Adipose tissue (tissue), 3 donors: ENCODE data around the gene RAB11FIP5. TPM values are rescaled to one million over a fixed set of nuclear protein-coding genes. Genes with fewer than 3 reads are reported as not detected.
"Not testable (repeated sequence)": the region's sequence is repeated elsewhere in the genome, so short reads cannot be mapped to it uniquely, and the experiment has no call there.

Experiments used
- H3K27ac ChIP-seq: one replicate; pipeline ENCODE4 v1.5.1; 2013; ENCODE audit warnings: low read depth, low read length
- WGBS, 3 donors: extraction: QIAGEN DNeasy Blood & Tissue Kit; methylation state at CpG; one replicate each; pipeline ENCODE4 v1.1.7; 2013; 5-methylcytosine and 5-hydroxymethylcytosine counted together
- polyA plus RNA-seq, 3 donors: library from polyadenylated mRNA; stranded (reverse); fragments of 200-250 nt; gene quantifications; one replicate each; pipeline ENCODE4 v1.2.3, GENCODE V29; 2013
- donor health status: healthy with polysubstance abuse.
- donor health status: Bipolar disorder and iron deficiency.
- donor health status: healthy.

Gene RAB11FIP5
- polyA plus RNA-seq, 3 donors = 13.5 to 17.7 (median 14.3) TPM

DNA sequence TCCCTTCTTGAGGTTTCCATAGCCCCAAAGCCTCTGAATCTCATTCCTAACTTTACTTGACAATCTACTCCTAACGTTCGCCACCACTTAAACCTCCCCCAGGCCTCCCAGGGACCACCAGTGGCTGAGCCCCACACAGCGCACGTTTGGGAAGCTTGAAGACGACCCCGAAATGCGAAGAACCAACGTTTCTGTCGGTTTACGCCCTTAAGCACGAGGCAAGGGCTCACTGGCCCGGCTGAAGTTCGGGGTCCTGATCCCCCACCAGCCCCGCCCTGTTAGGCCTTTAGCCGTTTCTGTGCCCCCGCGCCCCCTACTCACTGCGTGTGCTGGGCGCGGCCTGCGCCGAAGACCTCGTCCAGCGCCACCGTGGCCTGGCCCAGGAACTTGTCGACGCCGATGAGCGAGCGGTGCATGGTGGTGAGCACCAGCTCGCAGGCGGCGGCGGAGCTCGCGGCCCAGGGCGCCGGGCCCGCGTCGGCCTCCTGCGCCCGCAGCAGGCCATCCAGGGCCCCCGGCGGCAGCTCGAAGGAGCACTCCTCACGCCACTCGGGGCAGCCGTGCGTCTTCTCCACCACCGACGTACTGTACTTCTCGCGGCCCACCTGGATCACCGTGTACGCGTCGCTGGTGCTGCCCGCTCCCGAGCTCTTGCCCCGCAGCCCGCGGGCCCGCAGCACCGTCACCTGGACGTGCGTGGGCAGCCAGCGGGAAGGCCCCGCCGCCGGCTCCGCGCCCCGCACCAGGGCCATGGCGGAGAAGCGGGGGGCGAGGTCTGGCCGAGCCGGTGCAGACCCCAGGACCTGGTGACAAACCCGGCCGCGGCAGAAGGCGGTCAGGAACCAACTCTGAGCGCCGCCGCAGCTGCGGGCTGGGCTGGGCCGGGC lies 479 bp downstream of the RAB11FIP5 start:
- peak overlapping the region; percentile 68 for H3K27ac ChIP-seq
- WGBS, 3 donors = 1 to 3% (median 2%) methylated on average over 75 to 88 of the region's 88 CpGs

DNA sequence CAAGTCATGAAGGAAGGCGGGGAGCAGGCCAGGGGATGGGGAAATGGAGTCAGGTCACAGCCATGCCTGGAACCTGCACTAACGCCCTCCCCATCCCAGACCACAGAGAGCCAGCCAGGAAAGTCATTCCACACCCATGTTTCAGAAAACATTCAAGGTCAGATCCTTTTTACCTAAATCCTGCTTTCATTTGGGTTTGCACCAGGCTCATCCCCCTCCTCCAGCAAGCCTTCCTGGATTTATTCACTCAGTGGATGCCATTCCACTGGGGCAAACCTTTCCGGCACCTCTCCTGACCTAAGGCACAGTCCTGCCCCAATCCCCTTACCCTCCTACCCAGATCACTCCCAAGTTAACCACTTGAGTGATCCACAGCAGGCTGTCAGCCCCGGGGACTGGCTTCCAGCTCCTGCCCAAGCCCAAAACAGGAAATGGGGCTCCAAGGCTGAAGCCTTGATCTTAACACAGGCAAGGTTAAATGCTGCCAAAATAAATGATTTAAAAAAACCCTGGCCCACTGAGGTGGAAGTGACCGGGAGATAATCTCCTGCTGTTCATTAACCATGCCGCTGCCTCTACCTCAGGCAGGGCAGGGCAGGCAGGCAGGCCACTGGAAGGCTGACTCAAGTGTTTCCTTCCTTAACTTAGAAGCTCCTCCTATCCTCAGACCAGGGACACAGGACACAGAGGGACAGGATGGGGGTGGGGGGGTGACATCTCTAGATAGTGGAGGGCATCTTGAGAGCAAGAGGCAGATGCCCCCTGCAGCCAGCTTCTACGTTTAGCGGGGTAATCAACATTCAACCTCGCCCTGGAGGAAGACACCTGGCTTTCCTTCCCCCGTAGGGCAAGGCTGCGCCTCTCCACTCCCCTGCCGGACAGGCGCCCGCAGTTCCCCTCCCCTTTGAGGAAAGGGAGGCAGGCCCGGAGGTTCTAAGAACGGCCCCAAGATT lies 1.4 kb downstream of the RAB11FIP5 start:
- WGBS, 3 donors = 12 to 25% (median 23%) methylated on average over 14 to 16 of the region's 16 CpGs
- no peak overlapping the region for H3K27ac ChIP-seq

DNA sequence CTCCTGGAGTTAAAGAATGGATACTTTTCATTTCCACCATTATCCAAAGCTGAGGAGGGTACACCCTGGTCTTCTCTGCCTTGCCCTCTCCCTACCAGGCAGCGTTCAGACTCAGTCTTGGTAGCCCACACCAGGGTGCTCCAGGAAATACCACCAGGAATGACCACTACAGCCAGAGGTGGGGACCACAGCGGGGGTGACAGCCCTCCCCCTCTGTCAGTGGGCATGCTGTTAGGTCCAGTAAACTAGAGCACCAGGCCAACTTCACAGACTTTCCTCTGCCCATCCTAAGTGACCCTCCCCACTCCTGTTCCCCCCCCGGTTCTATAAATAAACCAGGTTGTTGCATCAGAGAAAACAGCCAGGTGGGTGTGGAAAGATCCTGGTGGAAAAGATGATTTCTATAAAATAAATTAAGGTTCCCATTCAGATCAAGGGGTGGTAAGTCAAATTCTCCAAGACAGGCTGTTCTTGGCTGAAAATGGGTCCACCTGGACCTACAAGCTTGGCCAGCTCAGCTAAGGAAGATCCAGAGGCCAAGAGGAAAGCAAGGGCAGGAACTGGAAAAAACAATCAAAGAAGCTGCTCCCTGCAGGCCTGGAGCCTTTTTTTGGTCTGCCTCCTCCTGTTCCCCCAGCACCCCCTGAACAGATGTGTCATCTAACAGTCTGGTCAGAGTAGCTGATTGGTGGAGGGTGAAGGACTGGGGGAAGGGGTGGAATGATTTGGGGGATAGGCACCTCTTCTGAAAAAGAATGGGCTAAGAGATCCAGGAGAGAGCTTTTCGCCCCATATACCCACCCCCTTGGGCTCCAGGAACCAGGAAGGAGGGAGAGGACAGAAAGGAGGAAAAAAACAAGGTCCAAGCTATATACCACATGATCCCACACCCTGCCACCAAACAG lies 2.3 kb downstream of the RAB11FIP5 start:
- WGBS, 3 donors = 72 to 74% (median 73%) methylated on average over 4 of the region's 4 CpGs
- H3K27ac ChIP-seq = no peak overlapping the region

DNA sequence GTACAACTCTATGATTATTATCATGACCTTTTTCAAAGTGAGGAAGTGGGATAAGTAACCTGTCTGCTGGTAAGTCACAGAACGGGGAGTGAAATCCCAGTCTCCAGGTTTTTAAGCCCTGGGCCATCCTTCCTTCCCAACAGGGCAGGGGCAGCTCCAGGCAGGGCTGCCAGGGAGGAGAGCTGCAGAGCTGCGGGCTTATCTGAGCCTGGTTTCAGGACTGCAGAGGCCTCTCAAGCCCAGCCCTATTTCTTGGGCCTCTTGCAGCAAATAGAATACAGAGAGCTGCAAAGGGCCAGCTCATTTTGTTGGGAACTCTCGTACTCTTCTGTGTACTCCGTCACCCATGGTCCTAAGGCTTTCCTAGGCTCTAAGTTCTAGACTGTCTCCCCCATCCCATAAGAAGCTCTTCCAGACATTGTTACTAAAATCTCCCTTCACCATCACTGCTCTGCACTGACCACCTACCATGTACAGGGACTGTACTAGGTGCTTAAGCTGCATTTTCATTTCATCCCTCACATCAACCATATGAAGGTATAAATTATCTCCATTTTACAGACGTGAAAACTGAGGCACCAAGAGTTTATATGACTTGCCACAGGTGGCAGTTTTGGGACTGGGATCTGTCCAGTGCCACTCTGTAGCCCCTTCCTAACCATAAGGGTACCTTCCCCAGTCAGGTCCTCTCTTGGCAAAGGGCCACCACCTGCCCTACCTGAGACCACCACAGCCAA lies 3.1 kb downstream of the RAB11FIP5 start:
- WGBS, 3 donors = 89 to 95% (median 89%) methylated on average over 5 of the region's 5 CpGs
- no peak overlapping the region for H3K27ac ChIP-seq

DNA sequence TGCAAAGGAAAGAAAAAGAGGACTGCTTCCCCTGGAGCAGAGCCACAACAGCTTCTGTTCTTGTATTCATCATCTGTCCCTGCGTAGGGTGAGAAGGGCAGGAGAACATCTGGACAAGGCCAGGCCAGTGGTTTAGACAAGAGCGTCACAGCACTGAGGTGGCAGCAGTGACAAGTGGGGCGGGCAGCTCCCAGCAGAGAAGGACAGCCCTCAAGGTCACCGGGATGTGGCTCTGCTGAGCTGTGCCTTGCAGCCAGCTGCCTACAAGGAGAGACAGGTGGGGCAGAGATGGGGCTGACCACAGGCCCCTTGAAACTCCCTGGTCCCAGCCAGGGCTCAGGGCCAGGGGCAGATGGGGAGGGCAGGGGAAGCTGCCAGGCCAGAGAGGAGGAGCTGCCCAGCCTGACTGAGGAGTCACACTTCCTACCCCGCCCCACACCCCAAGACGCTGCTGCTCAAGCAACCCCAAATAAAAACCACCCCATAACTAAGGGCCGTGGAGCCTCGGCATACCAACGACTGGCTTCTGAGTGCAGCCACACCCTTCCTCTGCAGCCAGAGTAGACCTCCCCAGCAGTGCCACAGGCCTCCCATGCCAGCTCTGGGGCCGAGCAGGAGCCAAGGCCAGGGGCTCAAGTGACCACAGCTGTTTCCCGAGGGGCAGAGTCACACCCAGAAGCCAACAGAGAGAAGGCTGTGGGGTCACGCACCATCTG lies 5.4 kb downstream of the RAB11FIP5 start:
- no peak overlapping the region for H3K27ac ChIP-seq
- 39 to 64% (median 63%) methylated on average over 11 to 12 of the region's 12 CpGs for WGBS, 3 donors

DNA sequence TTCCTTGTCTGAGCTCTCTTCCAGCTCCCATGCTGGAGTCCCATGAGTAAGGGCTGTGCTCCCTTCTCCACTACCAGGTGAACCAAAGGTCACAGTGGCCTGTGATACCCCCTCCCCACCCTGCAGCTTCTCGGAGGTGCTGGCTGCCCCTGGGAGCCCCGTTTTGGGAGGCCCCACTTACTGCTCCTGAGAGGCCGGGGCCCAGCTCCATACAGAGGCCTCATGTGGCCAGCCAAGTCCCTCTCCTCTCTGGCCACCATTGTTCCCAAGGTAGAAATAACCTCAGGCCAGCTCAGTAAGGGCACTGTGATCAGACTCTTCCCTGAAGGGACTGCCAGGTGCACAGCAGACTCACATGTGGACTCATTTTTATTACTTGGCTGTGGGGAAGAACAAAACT lies 6.0 kb downstream of the RAB11FIP5 start:
- WGBS, 3 donors = 72 to 95% (median 89%) methylated on average over 3 of the region's 3 CpGs
- H3K27ac ChIP-seq = no peak overlapping the region

DNA sequence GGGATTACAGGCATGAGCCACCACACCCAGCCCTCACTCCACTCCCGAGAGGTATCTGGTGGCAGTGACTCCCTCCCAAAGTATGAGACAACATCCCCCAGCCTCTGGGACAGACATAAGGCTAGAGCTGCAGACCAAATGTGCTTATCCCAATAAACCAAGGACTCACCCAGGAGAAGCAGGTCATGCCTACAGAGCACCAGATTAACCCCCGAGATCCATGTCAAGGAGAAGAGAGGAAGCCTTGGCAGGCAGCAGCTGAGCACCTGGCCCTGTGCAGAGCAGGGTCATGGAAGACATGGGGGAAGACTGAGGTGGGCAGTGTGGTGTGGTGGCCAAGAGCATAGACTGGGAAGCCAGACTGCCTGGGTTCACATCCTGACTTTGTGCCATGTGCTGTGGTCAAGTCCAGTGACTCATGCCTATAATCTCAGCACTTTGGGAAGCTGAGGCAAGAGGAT lies 7.2 kb downstream of the RAB11FIP5 start:
- WGBS, 3 donors = 92 to 98% (median 96%) methylated on average over 2 of the region's 2 CpGs

DNA sequence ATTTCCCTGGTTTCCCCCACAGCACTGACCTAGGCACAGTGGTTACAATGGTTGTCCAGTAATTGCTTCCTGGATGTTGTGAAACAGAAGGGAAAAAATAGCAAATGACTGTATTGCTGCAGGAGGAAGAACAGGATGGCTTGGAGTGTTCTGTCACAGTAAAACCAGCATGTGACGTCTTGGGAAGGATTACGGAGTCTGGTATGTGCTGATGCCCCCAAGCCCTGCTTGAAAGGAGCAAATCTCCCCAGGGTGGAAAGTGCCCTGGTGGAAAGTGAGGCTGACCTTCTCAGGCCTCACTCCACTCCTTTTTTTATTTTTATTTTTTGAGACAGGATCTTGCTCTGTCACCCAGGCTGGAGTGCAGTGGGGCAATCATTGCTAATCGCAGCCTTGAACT lies 7.8 kb downstream of the RAB11FIP5 start:
- 84 to 98% (median 88%) methylated on average over 3 of the region's 3 CpGs for WGBS, 3 donors
- H3K27ac ChIP-seq = no peak overlapping the region

More for the DNA sequence above, 7.2 kb downstream of the RAB11FIP5 start:
- H3K27ac ChIP-seq = no peak overlapping the region

DNA sequence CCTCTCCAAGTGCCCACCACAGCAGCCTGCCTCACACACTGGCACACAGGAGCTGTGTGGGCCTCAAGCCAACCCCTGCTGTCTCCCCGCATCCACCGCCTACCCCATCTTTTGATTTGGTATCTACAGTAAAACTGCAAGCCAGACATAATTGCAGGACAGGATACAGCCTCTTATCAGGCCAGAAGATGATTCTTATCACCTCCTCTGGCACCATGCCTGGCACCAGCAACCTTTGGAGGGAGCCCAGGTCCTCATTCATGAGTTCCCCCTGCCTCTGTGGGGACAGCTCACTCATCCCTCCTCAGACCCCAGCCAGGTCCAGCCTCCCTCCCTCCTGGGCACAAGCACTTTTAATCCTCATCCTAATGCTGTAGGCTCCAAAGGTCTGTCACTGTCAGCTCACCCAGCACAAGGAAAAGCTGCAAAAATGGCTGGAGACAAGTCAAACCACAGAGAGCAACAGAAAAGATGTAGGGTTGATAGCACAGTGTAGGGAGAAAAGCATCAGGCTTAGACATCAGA lies 9.7 kb downstream of the RAB11FIP5 start:
- WGBS, 3 donors = 53 to 73% (median 71%) methylated on average over 2 of the region's 2 CpGs
- no peak overlapping the region for H3K27ac ChIP-seq

DNA sequence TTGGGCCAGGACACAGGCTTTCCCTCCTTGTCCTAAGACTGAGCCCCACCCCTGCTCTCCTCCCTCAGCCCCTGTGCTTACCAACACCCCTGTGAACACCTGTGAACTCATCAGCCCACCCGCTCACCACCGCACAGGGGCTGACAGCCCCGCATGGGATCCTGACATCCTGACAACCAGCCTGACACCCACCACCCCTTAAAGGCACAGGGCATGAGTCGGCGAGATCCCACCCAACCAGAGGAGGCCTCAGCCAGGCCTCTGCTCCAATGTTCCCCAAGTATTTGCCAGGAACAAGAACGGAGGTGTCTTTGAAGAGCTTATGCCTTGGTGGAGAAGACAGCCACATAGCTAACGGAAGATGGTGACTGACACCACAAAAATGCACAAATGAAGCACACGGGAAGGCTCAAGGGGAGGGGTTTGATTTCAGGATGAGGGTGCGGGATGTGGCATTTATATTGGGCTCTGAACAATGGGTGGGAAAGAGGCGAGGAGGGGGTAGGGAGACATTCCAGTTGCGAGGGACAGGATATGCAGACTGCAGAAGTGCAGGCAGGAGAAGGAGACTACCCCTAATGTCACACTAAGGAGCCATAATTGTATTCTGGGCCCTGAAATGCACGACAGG lies 11.0 kb downstream of the RAB11FIP5 start:
- H3K27ac ChIP-seq = no peak overlapping the region
- WGBS, 3 donors = 82 to 87% (median 84%) methylated on average over 12 of the region's 12 CpGs

DNA sequence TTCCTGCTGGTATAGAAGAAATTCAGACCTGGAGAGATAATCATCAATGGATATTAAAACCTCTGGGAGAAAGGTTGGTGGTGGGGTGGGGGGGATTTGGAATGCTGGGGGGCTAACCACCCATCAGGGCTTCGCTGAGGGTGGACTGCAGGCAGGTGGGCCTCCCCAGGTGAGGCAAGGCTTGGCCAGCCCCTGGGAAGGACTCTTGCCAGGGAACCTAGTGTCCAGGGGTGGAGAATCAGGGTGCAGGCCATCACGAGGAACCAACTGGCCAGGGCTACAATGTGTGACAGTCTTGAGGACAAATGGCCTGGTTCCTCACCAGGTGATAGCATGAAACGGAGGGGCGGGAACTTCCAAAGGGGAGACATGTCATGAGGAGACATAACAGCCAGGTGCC lies 11.8 kb downstream of the RAB11FIP5 start:
- no peak overlapping the region for H3K27ac ChIP-seq
- 90 to 95% (median 95%) methylated on average over 4 of the region's 4 CpGs for WGBS, 3 donors

DNA sequence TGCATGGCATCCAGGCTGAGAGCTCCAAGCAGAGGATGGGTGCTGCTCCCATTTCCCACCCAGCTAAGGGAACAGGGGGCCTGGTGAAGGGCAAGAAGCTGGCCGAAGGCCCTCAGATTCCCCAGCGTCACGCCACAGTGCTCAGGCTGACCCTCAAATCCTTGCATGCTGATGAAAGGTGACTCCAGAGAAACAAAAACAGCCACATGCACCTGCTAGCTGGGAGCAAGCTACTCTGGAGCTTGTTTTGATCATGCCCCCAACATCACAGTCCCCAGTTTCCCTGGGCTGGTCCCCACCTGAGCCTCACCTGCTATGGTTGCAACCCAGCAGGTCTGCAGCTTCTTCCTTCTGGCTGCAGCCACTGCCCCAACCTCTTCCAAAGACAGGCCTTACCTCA lies 13.3 kb downstream of the RAB11FIP5 start:
- WGBS, 3 donors = 97 to 98% (median 98%) methylated on average over 3 of the region's 3 CpGs
- no peak overlapping the region for H3K27ac ChIP-seq

DNA sequence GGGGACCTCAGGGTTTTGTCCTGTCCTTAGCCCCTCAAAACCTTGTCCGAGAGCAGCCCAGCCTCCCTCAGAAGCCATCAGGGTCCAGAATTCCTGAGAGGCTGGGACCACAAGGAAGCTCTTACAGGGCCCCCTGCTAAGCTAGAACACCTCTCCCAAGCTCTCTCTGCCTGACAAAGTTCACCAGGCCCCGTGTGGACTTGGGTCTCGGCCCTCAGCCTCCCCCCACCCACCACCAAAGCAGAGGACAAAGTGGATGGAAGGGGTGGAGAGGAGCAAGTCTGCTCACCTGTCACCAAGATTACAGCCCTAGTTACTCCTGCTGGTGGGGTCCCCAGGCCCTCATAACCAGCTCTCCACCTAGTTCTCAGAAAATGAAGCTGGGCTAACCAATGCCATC lies 16.8 kb downstream of the RAB11FIP5 start:
- no peak overlapping the region for H3K27ac ChIP-seq
- WGBS, 3 donors = 74 to 90% (median 79%) methylated on average over 3 of the region's 3 CpGs

DNA sequence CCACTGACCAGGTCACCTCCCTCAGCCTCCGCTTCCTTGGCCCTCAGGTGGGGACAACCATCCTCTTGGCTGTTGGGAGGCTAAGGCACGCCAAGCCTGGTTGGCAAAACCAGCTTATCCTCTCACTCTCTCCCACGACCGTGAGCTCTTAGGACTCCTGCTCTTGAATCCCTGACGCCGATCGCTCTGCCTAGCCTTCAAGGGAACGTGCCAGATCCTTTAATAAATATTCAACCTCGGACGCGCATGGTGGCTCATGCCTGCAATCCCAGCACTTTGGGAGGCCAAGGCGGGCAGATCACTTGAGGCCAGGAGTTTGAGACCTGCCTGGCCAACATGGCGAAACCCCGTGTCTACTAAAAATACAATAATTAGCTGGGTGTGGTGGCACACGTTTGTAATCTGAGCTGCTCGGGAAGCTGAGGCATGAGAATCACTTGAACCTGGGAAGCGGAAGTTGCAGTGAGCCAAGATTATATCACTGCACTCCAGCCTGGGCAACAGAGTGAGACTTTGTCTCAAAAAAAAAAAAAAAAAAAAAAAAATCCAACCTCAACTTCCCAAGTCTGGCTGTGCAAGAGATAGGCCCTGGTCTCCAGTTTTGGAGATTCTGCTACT lies 19.0 kb downstream of the RAB11FIP5 start:
- 83 to 91% (median 83%) methylated on average over 17 of the region's 17 CpGs for WGBS, 3 donors
- not testable (repeated sequence) for H3K27ac ChIP-seq

DNA sequence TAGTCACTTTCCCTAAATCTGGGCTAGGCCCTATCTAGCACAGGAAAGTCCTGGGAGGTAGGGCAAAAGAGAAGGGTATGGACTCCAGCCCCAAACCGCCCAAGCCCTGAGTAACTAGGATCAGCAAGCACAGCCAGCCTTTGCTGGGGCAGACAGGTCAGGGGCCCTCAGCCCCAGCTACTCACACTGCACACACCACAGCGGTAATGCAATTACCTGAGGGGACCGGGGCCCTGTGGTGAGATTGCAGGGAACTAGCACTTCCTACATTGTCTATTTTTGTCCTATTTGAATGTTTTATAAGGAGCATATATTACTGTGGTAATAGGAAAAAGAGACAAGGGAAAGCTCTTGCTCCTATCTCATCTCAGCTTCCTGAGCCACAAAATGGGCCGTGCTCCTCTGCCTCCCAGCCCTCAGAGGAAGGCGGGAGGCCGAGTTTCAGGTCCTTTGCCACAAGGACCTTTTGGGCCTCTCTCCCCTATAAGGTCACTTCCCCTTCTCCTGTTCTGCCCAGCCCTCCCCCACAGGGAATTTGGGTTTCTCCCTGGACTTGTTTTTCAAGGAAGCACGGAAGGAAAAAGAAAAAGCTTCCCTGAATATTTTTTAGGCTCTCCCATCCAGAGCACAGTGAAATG lies 20.5 kb downstream of the RAB11FIP5 start:
- no peak overlapping the region for H3K27ac ChIP-seq
- 33 to 78% (median 41%) methylated on average over 7 of the region's 7 CpGs for WGBS, 3 donors
